Activated CD4-positive, CD25-positive, alpha-beta regulatory T cell treated with anti-CD3 and anti-CD28 coated beads, Interleukin-2, amount 50 U/mL, for 72 hours (primary cell): ENCODE results near the gene MPPED1.

Experiments used
- DNase-seq: peaks from one replicate; pipeline ENCODE4 v3.0.0; 2021

The MPPED1 gene

DNA sequence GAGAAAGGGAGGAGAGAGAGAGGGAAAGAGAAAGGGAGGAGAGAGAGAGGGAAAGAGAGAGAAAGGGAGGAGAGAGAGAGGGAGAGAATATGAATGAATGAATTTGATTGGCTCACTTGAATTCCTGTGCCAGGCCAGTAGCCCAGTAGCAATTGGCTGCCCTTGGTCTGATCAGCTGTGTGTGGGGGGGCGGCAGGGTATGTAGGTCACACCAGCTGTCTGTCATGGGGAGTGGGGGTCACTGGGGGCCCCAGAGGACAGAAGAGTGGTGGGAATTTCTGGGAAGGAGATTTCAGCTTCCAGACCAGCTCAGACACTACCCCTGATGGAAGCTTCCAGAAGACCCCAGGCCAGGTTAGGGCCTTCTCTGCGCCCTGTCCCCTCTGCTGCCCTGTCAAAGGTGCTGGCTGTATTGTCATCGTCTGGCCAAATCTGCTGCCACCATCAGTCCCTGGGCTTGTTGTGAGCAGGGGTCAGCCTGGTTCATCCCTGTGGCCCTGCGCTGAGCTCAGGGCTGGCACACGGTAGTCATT, 21.1 kb downstream of the MPPED1 start:
- DNase-seq = no peak

DNA sequence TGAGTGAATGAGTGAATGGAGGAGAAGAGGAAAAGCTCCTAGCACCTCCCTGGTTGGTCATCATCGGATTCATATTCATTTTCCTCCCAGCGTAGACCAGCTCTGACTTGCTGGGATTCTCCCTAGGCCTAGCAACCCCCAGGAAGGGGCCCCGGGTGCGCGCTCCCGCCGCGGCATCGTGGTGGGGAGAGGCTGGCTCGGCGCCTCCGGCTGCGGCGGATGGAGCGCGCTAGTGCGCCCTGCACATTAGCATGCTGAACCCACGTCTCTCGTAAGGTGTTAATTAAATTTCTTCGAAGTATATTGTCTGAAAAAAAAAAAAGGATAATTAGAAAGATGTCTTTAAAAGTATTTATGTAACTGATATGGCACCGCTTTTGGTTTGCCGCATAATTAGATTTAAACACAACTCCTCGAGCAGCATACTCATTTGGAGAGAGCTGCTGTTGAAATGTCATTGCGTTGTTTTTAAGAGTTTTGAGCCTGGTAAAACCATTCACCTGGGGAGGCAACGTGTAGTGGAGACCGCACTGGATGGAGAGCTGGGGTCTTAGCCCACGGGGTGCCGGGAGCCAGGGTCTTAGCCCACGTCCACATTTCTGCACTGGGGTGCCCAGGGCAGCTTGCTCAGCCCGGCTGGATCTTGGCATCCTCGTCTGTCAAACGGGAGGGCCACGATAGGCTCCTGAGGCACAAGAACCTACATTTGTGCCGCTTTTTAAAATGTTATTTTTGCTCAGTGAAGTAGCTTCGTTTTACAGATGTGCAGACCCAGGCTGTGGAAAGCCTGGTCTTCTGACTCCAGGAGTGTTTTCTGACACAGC, 21.8 kb downstream of the MPPED1 start:
- no peak for DNase-seq

DNA sequence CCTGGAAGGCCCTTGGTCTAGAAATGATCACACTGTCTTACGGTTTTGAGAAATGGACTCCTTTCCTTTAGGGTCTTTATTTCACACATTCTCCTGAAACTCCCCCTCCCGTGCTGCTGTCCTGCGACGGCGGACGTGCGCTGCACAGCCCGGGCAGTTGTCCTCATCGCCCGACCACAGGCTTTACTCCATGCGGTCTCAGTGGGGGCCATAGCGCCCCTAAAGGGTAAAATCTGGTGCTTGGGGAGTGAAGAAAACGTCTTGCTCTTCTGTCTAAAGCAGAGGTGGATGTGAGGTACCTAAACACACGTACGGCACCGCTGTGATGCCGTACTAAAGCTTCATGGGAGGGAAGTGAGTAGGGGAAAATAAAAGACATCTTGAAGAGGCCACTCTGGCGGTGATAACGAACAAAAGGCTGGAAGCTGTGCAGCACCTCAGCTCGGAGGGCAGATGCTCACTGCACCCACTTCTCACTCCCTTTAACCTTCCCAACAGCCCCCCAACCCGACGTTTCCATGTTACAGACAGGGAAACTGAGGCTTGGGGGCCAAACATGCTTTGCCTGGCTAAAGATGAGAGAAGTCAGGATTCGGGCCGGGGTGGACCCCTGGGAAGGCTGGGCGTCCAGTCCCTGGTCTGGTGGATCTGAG, 22.6 kb downstream of the MPPED1 start:
- DNase-seq = no peak

DNA sequence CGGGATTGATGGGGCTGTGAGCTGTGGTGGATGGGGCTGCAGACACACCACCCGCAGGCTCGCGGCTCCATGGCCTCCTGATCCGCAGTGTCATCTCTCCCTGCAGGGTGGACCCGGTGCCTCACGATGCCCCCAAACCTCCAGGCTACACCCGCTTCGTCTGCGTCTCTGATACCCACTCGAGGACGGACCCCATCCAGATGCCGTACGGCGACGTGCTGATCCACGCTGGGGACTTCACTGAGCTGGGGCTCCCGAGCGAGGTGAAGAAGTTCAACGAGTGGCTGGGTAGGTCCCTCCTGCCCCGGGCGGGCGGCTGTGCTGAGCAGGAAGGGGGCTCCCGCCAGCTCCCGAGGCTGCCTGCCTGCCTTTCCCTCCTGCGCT, 23.1 kb downstream of the MPPED1 start:
- no peak for DNase-seq

DNA sequence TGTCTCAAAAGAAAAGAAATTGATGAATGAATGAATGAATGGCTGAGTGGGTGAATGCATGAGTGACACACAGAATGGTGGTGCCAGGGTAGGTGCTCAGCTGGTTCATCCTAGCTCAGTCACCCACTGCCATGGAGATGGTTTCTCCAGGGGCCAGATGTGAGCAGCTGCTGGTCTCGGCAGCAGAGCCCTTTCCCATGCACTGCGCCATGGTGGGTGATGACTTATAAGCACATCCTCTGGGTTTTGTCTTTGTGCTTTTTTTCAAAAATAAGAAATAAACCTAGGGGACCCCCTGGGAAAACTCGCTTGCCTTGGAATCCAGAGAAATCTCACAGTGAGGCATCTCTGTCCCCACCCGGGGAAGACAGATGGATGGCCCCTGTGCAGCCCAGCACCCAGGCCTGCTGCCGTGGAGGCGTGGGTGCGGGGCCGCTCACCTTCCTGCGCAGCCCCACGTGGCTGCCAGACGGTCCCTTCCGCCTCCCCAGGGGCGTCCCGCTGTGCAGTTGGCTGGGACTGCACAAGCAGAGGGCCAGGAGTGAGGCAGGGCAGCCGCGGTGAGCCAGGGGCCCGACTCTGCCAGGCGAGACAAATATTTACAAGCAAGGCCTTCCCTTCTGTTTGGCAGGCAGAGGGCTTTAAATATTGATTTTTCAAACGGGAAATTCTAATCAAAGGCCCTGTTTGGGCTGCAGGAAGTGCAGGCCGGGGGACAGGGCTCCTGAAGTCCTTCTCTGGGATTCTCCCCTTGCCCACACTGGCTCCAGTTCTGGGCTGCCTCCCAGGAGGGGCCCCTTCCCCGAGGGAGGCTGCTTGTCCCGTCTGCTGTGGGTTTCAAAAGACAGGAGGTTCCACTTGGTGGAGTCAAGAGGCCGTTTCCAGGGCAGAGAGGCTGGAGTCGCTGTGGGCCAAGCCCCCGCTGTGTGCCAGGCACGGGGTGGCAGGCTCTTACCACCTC, 24.3 kb downstream of the MPPED1 start:
- no peak for DNase-seq

DNA sequence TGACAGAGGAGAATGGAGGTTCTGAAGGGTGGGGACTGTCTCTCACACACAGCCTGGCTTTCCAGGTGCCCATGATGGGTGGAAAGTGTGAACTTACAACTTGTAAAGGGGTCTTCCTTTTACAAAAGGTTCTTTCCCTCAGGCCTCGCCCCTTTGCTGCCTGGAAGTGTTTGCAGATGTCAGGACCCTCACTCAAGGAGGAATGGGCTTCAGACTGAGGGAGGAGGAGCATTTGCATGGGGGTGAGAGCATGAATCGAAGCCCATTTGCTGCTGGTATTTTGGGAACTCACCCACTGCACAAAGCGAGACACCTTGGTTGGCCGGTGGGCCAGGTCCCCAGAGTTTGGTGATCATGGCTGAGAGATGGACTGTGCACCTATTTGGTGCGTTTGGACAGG, 25.1 kb downstream of the MPPED1 start:
- no peak for DNase-seq

DNA sequence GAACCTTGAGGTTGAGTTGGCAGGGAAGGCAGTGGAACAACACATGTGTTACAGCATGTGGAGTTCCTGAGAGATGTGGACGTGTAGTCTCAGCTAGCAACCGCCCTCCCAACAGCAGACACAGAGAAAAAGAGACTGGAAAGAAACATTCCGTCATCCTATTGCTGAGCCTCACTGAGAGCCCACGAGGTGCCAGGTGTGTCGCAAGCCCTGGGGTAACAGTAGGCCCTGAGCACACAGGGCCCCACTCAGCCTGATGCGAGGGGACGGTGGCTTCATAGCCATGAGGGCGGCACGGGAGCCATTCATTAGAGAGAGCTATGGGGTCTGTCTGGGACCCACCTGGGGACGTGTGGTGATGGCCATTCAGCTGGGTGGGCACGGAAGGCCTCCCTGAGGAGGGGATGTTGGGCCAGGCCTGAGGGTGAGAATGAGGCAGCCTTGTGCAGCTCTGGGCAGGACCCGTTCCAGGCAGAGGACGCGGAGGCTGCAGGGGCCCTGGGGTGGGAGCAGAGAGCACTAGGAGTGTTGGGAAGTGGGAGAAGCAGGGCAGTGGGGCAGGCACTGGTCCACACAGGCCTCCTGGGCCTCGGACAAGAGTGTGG, 26.2 kb downstream of the MPPED1 start:
- no peak for DNase-seq

DNA sequence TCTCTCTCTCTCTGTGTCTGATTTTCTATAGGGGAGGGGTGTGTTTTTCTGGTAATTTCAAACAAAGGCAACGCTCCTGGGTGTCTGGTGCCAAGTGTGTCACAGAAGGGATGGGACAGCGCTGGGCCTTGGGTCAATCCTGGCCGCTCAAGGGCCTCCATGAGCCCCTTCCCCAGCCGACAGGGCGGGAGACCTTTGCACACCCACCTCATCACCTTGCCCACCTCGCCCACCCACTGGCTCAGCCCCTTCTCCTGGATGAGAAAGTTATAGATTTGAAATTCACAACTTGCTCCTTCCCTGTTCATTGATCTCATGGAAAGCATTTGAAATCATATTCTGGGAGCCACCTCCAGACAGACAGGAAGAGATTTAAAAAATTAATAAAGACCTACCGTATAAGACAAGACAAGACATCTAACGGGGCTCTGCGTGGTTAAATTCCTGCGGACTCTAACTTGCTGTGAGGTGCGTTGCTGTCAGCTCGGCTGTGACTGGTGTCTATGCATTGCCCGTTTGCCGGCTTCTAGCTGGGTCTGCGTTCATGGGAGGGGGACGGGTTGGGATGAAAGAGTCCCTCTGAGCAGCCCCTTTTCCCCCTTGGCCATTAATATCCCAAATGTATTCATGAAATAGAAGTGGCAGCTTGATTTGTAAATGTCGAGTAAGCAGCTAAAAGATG, 27.0 kb downstream of the MPPED1 start:
- DNase-seq = no peak

DNA sequence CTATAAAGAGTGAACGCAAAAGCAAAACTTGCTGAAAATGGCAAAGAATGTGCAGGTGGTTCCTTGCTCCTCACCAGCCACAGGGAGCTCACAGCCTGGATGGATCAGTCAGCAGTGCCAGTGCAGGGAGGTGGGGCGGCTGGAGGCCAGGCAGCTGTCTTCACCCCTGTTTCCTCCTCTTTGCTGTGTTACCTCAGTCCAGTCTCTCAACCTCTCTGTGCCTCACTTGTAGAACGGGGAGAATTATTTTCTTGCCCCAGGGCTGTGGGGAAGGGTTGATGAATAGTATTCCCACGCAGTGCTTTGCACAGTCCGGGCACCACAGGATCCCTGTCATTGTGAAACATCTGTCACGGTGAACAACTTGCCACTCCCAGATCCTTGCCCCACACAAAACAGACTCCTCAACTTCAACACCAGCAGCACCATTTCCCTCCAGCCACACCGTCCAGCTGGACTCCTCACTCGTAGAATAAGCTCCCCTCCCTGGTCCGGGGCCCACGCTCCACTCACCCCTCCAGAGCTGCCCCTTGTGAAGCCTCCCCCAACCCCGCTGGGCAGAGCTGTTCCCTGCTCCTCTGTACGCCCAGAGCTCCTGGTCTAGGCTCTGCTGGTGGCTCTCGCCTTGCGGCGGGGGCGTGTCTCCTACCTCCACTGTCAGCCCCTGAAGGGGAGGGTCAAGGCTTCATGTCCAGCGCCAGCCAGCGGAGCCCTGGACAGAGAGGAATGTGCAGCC, 27.7 kb downstream of the MPPED1 start:
- no peak for DNase-seq

DNA sequence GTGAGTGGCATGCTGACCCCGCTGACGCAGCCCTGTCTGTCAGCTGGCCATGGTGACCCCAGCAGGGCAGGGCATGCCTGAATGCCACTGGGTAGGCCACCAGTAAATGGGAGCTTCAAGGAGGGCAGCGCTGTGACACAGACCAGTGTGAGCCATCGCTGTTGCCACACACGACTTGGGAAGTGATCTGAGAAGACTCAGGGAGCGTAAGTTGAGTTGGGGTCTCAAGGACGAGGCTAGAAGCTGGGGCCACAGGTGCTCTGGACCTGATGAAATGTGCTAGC, 28.2 kb downstream of the MPPED1 start:
- no peak for DNase-seq

DNA sequence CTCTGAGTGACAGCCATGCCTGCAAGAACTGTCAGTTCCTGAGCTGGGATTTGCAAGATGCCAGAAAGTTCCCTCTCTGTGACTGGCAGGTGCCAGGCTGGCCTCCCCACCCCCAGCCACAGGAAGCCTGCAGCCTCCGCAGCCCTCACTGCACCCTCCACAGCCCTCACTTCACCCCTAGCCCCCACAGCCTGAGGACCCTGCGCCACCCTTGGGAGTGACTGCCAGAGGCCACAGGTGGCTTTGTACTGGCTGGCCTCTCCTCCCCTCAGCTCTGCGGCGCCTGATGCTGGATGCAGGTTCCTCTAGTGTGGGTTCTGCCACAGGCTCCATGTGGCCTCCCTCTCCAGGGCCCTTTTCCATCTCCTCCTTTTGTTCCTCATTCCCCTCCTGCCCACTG, 28.7 kb downstream of the MPPED1 start:
- DNase-seq = no peak

DNA sequence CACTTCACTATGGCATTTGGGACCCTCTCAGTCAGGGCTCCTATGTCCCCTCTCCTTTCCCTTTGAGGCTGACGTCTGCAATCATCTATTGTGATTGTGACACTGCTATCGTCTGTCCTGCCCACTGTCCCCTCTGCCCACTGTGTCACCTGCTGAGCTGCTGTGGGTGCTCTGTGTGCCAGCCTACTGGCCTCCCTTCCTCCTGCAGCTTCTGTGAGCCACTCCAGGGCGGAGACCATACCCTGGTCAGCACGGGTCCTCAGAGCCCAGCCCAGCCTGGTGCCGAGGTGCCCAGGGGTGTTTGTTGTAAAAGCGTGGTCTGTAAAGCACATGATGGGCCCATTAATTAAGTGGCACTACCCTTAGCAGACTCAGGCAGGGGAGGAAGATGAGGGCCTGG, 29.4 kb downstream of the MPPED1 start:
- DNase-seq = no peak

DNA sequence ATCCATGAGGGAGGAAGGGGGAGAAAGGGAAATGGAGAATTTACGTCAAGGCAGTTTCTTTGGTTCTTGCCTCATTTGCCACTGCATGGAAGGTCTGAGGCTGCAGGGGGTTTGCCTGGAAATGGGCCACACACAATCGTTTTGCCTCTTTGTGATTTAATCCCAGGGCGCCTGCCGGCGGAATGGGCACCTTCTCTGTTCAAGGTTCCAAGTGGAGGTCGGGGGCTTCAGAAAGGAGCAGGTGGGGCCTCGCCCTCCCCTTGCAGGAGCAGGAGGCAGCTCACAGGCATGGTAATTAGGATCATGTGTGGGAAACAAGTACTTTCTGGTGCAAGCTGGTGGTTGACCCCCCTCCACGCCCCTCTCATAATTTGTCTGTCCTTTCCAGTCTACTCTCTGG, 29.9 kb downstream of the MPPED1 start:
- DNase-seq = no peak

DNA sequence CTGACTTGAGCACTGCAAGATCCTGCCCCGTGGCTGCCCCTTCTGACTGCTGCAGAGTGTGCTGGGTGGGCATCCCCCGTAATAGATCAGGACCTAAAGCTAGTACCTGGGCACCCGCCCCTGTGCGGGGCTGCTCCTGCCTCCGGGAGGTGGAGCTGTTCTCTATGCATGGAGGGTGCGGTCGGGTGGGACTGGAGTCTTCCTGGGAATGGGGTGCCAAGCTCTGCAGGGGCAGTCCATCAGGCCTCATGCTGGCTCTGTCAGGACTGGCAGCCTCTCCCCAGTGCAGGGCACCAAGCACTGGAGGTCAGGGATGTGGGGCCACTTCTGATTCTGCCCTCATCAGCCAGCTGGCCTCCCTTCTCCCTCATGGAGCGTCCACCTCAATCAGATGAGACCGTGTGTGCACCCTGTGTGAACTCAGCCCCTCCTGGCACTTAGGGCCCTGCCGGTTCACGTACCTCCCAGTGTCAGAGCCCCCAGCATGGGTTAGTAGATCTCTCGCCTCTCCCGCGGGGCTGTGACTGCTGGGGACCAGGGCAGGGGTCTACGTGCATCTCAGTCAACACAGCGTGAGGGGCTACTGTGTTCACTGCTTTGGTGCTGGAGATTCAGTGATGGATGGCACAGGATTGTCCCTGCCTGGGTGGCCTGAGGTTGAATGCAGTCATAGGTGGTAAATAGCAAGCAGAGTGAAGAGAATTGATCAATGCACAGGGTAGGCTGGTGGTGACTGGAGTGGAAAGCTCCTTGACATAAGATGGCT, 30.8 kb downstream of the MPPED1 start:
- no peak for DNase-seq

DNA sequence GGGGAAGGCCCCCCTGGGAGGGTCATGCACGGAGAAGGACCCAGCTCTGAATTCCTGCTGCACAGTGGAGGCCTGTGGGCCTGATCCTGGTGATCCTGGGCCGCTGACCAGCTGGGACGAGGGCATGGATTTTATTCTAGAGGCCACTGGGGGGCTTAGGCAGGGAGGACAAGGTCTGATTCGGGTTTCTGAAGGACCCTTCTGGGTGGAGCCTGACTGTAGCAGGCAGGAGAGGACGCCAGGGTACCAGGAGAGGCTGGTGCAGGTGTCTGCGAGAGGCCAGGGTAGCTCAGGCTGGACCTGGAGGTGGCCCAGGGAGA, 31.3 kb downstream of the MPPED1 start:
- DNase-seq = no peak

DNA sequence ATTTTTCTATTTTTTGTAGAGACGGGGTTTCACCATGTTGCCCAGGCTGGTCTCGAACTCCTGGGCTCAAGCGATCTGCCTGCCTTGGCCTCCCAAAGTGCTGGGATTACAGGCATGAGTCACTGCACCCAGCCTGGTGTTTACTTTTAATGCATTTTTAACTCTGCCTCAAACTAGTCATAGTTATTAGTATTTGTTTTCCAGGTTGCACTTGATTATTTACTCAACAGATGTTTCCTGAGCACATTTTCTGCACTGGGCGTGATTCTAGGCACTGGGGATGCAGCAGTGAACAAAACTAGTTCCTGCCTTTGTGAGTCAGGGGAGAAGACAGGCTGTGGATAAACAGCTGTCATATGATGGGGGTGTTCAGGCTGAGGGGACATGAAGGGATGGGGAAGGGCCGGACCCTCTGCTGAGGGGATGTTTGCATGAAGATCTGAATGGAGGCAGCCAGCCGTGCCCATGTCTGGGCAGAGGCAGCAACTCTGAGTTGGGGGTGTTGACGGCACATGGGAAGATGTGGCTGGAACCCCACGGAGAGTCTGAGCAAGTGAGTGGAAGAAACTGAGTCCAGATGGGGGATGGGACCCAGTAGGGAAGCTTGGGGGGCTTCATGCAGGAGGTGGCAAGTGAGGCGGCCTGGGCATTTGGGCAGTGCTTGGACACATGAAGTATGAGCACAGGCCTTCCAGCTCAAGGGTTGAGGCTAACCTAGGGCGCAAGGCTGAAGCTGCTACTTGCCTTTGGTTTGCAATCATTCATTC, 34.4 kb downstream of the MPPED1 start:
- DNase-seq = no peak

DNA sequence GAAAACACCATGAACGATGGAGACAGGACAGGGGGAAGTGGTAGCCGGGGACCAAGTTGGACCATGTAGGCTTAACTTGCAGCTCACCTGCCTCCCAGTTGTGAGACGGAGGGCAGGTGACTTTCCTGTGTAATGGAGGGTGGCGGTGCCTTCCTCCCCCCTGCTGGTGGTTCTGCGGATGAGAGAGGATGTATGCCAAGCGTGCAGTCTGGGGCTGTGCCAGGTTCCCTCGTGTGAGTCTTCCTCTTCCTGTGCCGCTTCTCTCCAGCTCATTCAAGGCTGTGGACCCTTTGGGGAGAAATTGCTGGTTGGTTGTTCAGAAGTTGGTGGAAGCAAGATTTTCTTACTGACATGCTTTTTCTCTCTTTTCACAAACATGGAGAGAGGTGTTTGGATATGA, 35.1 kb downstream of the MPPED1 start:
- no peak for DNase-seq

DNA sequence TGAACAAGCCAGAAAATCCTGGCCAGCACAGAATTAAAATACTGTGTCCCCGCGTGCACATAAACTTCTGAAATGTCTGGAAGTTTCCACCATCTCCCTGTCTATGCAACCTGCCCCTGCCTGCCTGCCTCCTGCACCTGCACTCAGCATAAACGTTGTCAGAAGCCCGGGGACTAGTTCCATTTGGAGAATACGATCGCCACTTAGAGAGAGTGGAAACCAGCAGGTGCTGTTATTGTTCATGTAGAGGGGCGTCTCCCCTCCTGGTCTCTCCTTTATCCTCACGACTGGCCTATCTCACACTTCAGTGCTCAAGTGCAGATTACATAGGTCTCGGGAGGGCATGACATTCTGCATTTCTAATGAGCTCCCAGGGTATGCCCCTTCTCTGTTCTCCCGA, 35.6 kb downstream of the MPPED1 start:
- DNase-seq = no peak

DNA sequence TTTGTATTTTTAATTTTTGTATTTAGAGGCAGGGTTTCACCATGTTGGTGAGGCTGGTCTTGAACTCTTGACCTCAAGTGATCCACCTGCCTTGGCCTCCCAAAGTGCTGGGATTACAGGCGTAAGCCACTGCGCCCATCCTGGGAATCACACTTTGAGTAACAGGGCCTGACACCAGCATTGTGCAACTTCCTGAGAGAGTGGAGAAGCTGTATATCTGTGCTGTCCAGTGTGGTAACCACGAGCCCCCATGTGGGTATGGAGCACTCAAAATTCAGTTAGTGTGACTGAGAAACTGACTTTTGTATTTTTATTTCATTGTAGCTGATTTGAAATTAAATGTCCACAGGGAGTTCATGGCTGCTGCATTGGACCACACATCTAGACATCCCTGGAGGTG, 36.2 kb downstream of the MPPED1 start:
- DNase-seq = no peak

DNA sequence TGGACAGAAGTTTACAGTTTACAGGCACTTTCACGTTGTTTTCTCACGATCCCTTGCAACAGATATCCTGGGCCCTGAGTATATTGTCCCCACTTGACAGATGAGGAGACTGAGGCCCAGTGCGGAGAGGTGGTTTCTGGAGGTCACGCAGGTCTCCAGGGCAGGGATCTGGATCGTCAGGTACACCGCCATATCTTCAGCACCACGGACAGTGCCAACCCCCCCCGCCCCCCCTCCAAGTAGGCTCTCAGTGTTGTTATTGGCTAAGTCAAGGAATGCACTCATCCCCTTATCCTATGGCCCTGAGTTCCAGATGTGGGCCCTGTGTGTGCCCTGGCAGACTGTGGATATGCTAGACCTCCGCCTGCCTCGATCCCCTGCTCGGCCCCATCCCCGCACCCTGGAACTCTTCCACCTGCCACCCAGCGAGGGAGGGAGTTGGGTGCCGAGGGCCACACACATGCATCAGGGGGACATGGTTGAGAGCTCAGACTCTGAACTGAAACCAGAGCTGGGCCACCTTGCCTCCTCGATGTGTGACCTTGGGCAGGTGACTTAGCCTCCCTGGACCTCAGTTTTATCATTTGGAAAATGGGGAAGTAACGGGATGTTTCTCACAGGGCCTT, 37.5 kb downstream of the MPPED1 start:
- DNase-seq = no peak
